SU-DHL-6 (cell line): ENCODE results near the gene ATP13A5.

Experiments used
- CTCF ChIP-seq: fragments of 200-600 bp; sonication (generic); IDR thresholded peaks from one replicate; pipeline ENCODE4 v1.5.1; 2017; ENCODE audit warnings: antibody characterized with exemption, mild to moderate bottlenecking, low read length, moderate library complexity; ENCODE audit not compliant: insufficient read depth, poor library complexity, severe bottlenecking
- EZH2phosphoT487 ChIP-seq: fragments of 200-600 bp; sonication (generic), shearing (Covaris generic); conservative IDR thresholded peaks from 2 replicates; pipeline ENCODE4 v1.6.1; 2018; ENCODE audit warnings: mild to moderate bottlenecking, antibody characterized with exemption, low read length, moderate library complexity, mixed read lengths

- TF ChIP-seq EZH2phosphoT487, result no peak
- TF ChIP-seq CTCF, result no peak
These were observed 108.1 kb downstream of the ATP13A5 start for GRCh38 chr3:193270451-193270850.
